Uterus (tissue), 2 donors: ENCODE results near the gene RANBP10.

Experiments
- CTCF ChIP-seq, 4 experiments: fragments of 200-600 bp in 2 of 4; fragments of 450-650 bp in 2 of 4; sonication (generic) in 2 of 4; IDR thresholded peaks; one replicate each; pipeline ENCODE4 v1.5.1; 2016 to 2019; ENCODE audit warnings: antibody characterized with exemption in 4 of 4, mild to moderate bottlenecking in 2 of 4, moderate library complexity in 1 of 4
- POLR2A ChIP-seq, 2 donors: fragments of 450-650 bp; IDR thresholded peaks; one replicate each; pipeline ENCODE4 v1.6.1; 2016; ENCODE audit warnings: antibody characterized with exemption in 2 of 2, mild to moderate bottlenecking in 1 of 2, moderate library complexity in 1 of 2

DNA sequence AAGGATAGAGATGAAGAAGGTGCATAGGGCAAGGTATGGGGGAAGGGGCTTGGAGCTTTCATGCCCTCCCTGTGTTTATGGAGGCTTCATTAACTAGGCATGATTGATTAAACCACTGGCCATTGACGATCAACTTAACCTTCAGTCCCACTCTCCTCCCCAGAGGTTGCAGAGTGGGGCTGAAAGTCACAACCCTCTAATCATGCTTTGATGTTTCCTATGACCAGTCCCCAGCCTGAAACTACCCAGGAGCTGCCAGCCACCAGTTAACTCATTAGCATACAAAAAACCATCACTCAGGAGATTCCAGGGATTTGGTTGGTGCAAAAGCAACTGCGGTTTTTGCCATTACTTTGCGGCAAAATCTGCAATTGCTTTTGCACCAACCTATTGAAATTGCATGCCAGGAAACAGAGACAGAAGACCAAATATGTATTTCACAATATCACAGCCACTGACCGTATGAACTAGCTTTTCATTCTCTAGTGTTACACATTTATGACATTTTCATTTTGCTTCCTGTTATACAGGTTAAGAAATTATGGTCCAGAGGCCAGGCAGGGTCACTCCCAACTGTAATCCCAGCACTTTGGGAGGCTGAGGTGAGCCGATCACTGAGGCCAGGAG is 92.6 kb downstream of the RANBP10 start:
- no peak for TF ChIP-seq POLR2A (IDR thresholded peaks at IDR 0.05)
- TF ChIP-seq CTCF (IDR thresholded peaks at IDR 0.05) = no peak
